Measurements from ENCODE around the gene RAB3GAP1.

Gene RAB3GAP1

DNA sequence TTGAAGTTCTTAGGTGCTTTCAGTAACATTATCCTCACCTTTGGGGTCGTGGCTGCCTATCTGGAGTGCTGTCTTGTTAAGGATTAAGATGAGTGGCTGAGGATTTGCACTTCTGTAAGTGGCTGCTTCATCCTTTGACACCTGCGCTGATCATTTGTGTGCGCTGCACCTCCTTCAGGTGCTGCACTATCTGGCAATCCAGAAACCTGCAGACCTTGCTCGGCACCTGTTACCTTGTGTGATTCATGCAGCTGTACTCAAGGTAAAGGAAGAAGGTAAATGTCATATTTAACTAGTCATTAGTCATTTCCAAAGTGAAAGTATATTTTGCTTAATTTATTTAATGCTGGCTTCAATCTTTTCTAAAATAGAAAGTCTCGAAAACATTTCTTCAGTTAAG lies 110.3 kb downstream of the RAB3GAP1 start:
- no peak for DNase-seq (ENCODE audit: extremely low read depth in 1 of 2, low read depth in 1 of 2)

DNA sequence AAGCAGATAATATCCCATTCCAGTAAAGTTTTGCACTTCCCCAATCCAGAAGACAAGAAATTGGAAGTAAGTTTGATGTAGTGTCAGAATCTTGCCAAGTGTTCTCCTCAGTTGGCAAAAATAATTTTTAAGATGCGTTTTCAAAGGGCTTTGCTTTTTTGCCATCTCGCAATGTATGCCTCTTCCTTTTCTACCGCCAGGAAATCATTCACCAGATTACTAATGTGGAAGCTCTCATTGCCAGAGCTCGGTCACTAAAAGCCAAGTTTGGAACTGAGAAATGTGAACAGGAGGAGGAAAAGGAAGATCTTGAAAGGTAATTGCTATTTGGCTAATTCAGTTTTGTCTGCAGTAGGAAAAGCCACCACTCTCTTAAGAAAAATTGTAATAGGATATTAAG lies 110.7 kb downstream of the RAB3GAP1 start:
- no peak for DNase-seq (ENCODE audit: extremely low read depth in 1 of 2, low read depth in 1 of 2)

DNA sequence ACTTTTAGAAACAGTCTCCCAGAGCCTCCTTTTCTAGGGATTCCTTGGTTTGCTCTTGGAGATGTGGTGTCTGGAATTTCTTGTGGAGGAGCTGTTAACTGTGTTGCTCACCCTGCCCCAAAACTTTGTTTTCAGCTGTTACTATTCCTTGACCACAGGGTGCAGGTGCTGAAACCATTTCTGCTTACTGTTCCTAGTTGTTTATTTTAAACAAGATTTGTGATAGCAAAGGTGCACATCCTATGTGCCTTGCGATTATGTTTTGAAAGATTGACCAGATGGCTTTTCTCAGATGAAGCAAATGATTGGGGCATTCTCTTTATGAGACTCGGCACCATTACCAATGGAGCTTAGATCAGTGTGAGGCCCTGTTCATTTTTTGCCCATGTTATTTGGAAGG lies 111.2 kb downstream of the RAB3GAP1 start:
- no peak for DNase-seq (ENCODE audit: extremely low read depth in 1 of 2, low read depth in 1 of 2)

DNA sequence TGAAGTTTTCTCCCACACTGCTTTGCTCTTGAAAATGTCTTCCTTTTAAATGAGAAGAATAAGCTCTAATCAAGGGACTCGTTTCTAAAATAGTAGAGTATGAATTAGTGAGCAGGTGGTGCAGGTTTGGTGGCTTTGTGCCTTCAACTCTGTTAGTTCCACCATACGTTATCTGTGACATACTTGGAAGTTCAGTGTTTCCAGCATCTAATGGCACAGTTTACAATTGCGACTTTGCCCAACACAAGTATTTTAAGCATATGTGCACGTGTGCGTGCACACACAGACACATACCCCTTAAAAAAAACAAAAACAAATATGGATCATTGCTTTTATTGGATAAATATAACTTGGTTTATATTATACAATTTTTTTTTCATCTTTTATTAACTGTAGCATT lies 111.8 kb downstream of the RAB3GAP1 start:
- DNase-seq (ENCODE audit: extremely low read depth in 1 of 2, low read depth in 1 of 2) = no peak

DNA sequence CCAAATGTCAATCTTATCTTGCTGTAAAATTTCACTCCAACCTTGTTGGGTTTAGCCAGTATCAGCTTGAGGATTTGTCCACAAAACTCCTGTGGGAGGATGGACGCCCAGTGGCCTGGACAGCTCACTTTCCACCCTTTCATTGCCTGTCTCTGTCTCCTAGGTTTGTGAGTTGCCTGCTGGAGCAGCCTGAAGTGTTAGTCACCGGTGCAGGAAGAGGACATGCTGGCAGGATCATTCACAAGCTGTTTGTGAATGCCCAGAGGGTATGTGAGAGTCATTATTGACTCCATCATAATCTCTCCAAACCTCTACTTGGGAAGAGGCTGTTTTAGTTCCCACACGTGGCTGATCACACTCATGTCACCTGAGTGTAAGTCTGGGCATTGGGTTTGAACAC lies 112.3 kb downstream of the RAB3GAP1 start:
- DNase-seq (ENCODE audit: extremely low read depth in 1 of 2, low read depth in 1 of 2) = no peak

DNA sequence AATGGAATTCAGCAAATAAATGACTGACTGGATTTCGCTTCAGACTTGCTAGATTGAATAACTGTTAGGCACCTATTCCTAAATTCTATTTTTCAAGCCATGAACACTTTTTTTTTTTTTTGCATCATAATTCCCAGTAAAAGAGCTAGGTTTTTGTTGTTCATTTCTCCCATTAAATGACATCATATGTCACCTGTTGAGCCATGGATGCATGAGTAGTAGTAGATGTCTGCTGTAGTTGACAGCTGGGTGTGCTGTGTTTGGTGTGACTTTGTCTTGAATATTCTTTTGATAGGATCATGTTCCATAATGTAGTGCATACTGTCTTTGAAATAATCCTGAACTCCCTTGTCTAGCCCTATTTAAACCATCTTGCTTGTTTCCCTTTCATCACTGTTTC lies 115.2 kb downstream of the RAB3GAP1 start:
- no peak for DNase-seq (ENCODE audit: extremely low read depth in 1 of 2, low read depth in 1 of 2)

DNA sequence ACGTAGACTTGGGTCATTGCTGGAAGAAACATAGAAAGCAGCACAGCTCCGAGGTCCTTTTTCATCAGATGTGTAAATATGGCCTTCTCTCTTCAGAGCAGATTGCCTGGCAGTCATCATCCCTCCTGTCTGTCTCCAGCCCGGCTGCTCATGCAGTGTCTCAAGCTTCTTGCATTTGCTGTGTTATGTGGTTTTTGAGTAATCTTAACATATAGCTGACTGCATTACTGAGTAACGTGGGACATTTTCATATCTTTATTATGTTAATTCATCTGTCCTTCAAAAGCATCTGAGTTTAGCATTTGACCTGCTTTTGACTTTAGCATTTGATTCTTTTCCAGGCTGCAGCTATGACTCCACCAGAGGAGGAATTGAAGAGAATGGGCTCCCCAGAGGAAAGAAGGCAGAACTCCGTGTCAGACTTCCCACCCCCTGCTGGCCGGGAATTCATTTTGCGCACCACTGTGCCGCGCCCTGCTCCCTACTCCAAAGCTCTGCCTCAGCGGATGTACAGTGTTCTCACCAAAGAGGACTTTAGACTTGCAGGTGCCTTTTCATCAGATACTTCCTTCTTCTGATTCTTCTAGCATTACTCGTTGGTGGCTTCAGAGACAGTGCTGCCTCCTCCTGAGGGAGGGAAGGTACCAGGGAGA lies 116.2 kb downstream of the RAB3GAP1 start:
- DNase-seq (ENCODE audit: extremely low read depth in 1 of 2, low read depth in 1 of 2) = no peak

DNA sequence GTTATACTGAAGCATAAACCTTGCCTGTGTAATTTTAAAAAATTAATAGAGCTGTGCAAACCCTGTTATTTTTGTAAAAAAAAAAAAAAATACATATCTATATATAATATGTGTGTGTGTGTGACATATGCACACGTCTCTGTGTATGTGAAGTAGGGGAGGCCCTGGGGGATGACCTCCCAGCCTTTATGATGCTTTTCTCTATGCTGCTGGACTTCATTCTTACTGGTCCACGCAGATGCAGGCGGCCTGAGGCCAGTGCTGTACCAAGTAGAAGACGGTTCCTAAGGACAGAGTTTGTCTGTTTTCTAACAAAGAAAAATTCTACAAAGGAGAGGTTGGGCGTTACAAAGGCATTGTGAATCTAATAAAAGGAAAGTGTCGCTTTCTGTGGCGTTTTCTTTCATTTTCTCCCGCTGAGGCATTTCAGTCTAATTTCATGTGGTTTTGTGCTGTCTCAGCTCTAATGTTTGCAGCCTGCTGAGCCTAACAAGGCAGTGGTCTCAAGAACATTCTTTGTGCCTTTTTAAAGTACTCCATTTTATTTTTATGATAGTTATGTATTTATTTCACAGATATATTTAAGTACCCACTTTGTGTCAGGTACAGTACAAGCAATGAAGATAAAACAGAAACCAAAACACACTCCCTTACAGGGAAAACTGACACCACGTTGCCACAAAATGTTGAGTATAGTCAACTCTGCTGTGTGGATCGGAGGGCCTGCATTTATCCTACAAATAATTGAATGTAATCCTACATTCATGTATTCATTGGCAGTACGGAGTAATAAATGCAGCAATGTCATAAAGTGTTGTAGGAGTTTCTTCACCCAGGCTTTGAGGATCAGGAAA lies 118.0 kb downstream of the RAB3GAP1 start:
- DNase-seq (ENCODE audit: extremely low read depth in 1 of 2, low read depth in 1 of 2) = no peak

DNA sequence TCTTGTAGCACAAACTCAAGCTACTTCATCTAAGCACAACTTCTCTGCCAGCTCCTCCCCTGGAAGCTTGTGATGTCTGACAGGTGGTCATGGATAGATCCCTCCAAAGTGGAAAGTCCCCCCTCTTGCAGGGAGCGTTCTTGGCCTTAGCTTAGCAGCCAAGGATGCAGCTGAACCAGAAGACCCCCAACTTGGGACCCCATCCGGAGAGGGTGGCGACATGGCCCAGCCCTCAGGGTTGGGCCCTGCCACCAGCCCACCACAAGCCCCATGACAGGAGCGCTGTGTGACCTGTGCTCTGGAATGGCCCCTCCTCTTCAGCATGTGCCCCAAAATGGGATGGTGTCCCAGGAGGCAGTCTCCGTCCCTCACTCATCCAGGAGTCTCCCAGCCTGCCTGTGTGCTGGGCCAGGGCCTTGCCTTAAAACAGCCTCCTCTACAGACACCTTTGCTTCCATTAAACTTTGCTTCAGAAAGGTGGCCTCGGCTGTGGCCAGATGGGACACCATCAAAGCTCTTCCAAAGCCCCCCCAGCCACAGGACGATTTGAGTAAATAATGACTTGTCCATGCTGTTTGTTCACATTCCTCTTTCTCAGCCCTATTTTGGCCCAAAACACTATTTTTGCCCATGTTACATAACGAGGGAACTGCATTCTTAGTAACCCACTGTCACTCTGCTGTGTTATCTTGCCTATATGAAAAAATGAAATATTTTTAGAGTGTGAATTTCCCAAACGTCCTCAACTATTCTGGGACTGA lies 122.1 kb downstream of the RAB3GAP1 start:
- DNase-seq (ENCODE audit: extremely low read depth in 1 of 2, low read depth in 1 of 2) = no peak

DNA sequence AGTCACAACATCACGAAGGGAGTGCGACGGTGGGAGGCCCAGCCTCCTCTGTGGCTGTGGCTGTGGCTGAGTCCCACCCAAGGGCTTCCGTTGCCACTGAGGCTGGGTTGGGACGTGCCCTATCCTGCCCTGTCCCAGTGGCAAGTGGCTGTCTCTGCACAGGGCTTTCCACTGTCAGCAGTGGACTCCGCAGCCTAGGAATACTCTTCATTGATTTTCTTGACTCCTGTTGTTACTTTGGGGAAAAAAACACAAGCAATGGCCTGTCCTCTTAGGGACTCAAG lies 122.7 kb downstream of the RAB3GAP1 start:
- DNase-seq (ENCODE audit: extremely low read depth in 1 of 2, low read depth in 1 of 2) = no peak

DNA sequence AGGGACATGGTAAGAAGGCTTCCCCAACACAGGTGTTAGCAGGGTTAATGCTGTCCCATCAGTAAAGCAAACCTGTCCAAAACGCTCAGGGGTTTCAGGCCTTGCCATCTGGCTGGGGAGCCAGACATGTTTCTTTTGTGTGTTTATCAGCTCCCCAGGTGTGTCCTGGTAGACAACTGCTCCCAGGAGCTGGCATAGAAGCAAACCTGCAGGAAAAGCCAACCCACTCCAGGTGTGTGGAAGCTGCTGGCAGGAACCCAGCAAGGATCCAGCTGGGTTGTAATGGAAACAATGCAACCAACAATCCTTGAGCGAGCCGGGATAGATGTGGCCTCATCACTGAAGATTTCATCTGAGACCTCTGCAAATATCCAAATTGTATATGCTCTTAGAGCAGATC lies 123.1 kb downstream of the RAB3GAP1 start:
- DNase-seq (ENCODE audit: extremely low read depth in 1 of 2, low read depth in 1 of 2) = no peak

DNA sequence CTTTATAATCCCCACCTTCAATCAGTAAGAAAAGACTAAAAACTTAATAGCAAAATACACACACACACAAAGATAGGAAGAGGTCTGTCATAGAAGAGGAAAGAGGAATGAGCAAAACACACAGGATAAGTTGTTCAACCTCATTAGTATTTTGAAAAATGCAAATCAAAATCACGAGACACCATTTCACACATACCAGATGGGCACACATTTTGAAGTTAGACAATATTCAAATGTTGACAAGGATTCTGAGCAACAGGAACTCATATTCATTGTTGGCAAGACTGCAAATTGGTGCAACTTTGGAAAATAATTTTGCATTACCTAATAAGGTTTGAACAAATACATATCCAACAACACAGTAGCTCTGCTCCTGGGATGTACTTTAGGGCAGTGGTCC lies 127.6 kb downstream of the RAB3GAP1 start:
- DNase-seq (ENCODE audit: extremely low read depth in 1 of 2, low read depth in 1 of 2) = no peak

DNA sequence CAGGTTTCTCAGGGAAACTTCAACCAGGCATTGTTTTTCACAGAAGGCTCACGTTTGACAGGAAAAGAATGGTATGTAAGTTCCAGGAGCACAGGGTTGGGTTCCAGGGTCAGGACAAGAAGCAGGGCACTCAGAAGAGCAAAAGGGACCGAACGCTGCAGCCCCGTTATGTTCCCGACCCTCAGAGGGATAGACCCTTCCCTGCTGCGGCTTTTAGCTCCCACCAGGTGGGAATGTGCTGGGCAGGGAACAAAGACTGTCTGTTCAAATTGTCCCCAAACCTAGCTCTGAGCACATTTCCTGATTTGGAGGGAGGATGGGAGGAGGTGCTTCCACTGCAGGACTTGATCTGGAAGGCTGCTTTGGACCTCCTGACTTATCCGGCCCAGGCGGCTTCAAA lies 130.1 kb downstream of the RAB3GAP1 start:
- no peak for DNase-seq (ENCODE audit: extremely low read depth in 1 of 2, low read depth in 1 of 2)

DNA sequence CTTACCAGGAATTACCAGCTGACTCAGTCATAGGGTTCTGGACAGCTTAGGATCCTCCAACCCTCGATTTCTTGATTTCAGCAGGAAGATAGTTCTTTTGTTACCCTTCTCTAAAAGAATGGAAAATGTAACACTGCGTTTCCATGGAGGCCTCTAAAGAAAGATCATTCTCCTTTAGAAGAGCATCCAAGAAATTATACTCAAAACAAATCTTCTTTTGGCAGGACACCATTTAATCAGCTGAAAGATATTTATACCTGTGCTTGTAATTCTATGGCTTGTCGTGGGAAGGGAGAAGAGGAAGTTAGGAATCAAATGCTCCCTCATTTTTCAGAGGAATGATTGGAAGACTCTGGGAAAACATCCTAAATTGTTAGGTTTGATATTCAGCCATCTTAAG lies 130.5 kb downstream of the RAB3GAP1 start:
- DNase-seq (ENCODE audit: extremely low read depth in 1 of 2, low read depth in 1 of 2) = no peak

DNA sequence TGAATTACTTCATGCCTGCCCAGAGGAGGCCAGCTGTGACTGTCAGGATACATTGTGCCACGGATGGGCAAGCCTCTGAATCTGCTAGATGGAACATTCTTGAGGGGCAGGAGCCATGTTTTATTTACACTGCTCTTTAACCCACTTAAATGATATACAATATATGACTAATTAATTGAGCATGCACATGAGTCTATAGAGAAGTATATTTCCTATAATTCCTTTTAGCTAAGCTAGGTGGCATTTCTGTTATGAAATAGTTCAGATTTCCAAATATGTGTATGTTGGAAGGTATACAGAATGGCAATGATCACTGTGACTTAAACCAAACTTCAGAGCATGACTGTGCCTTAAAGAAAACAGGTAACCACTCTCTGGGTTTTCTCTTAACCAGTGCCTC lies 131.7 kb downstream of the RAB3GAP1 start:
- no peak for DNase-seq (ENCODE audit: extremely low read depth in 1 of 2, low read depth in 1 of 2)

DNA sequence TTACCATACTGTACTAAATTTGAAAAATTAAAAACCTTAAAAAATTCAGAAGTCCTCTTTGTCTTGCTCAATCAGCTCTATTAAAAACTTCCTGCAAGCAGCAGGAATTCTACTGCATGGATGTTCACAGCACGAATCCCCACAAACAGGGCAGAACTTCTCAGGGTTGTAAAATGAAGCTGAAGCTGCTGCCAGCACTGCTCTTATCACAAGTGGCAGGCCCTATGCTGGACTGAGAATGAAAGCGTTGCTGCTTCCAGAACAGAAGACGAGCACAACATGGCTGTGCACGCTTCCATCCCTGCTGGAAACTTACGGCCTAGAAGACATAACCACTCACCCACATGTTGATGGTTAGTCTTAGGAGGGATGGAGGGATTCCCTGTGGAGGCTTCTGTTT lies 134.0 kb downstream of the RAB3GAP1 start:
- no peak for DNase-seq (ENCODE audit: extremely low read depth in 1 of 2, low read depth in 1 of 2)

DNA sequence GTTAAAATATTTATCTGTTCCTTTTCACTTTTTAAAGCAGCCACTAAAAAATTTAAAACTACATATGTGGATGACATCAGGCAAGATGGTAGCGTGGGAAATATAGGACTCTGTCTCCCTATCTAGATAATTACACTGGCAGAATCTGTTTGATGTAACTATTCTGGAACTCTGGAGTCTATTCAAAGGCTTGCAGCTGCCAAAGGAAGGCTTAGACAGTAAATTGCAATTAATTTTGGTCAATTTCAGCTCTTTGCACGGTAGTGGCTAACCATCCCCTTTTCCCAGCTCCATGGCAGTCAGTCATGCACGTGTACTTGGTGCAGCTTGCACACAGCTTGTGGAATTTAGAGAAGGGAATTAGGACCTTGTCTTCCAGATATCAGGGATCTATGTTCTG lies 135.2 kb downstream of the RAB3GAP1 start:
- no peak for DNase-seq (ENCODE audit: extremely low read depth in 1 of 2, low read depth in 1 of 2)

DNA sequence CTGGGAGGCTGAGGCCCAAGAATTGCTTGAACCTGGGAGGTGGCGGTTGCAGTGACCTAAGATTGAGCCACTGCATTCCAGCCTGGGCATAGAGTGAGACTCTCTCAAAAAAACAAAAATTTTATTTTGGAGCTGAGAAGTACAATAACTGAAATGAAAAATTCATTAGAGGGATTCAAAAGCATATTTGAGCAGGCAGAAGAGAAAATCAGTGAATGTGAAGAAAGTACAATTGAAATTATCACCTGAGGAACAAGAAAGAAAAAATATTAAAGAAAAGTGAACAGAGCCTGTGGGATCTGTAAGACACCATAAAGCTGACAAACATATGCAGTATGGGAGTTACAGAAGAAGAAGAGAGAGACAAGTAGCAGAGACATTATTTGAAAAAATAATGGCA lies 137.1 kb downstream of the RAB3GAP1 start:
- no peak for DNase-seq (ENCODE audit: extremely low read depth in 1 of 2, low read depth in 1 of 2)

DNA sequence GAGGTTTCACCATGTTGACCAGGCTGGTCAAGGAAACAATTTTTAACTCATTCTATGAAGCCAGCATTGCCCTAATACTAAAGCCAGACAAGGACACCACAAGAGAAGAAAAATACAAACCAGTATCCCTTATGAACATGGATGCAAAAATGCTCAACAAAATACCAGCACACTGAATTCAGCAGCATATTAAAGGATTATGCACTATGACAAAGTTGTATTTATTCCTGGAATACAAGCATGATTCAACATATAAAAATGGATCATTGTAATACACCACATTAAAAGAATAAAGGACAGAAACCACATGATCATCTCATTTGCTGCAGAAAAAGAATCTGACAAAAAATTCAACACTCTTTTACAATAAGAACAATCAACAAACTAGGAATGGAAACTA lies 138.7 kb downstream of the RAB3GAP1 start:
- DNase-seq (ENCODE audit: extremely low read depth in 1 of 2, low read depth in 1 of 2) = no peak

DNA sequence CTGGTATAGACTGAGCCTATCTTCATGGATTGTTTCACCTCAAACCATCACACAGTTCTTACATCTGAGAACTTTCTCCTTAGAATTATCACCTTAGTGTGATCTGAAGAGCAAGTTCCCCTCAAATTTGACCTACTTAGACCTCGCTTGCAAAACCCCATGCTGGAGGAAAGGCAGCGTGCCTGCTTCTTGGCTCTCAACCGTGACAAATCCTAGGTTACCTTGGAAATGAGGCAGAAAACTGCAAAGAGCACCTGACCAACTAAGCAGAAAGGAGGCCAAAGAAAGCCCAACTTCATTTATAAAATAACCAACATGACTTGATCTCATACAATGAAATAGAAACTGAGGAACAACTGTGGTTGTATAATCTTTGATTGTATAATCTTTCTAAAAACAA lies 146.4 kb downstream of the RAB3GAP1 start:
- no peak for DNase-seq (ENCODE audit: extremely low read depth in 1 of 2, low read depth in 1 of 2)

DNA sequence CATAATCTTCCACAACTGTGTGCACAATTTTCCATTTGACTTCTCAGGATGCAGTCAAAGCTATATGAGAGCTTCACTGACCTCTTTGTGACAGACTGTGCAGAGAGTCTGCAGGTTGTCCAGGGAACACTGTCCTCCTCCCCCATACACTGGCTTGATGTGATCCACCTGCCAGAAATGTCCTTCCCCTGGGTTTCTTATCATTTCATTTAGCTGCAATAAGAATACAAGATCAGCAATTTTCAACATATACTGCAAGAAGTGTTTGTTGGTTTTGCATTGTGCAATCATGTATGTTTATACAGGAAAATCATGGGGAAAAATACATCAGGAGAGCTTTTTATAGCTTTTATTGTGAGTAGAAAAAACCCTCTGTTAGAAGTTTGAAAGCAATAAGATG lies 150.7 kb downstream of the RAB3GAP1 start:
- no peak for DNase-seq (ENCODE audit: extremely low read depth in 1 of 2, low read depth in 1 of 2)

DNA sequence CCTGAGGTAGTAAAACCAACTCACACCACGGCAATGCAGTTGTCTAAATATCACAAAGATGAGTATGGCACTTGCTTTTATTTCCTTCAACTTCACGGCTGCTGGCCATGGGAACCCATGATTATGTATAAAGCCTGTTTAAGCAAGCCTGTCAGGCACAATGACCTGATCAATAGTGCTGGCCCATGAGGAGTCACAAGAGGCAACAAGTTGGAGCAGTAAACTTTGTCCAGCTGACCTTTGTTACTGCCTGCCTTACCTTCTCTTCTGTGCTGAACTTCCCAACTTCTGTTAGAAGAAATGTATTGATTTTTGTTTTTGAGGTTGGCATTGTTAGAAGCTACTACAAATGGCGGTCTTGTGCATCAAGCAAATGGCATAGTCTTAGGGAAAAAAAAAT lies 151.9 kb downstream of the RAB3GAP1 start:
- DNase-seq (ENCODE audit: extremely low read depth in 1 of 2, low read depth in 1 of 2) = no peak
